ENCODE results near the gene VAV2. TPM values are rescaled to one million over a fixed set of nuclear protein-coding genes. Genes with fewer than 3 reads are reported as not detected.

Gene VAV2
- total RNA-seq, 1 donor from 2014 or later = 61.9 TPM

DNA sequence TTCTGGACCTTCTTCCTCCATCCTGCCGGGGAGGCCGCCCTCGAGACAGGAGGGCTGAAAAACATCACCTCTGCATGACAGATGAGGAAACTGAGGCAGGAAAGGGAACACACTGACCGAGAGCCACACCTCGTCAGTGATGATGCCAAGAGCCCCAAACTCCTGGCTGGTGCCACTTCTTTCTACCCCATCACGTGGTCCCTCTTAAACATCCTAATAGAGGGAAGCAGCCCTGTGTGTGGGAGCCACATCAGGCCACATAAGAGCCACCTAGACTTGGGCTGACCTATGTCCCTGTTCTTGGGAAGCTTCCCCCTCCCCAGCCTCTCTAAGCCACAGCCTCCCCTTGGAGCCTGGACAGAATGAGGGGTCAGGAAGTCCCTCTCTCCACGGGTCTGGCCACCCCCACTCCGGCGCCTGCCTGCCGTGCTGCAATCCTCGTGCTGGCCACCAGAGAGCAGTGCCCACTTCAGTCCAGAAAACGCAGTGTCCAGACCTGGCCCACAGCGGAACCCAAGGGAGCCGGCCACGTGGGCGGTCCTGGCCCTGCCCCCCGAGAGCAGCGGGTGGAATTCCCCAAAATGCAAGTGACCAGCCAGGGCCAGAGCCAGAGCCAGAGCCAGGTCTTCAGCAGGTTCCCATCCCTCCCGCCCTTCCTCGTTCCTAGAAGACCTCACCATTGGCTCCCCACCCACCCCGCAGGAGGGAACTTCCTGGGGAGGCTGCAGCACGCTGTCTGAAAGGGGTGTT is 199.2 kb downstream of the VAV2 start:
- H3K27ac Mint-ChIP-seq = no peak overlapping the region
- H3K4me1 Mint-ChIP-seq = peaks cover 5% of the 10 kb centered on the region
- H3K36me3 Mint-ChIP-seq = peaks cover 9% of the 10 kb centered on the region
- TF ChIP-seq CTCF (IDR thresholded peaks at IDR 0.05; ENCODE audit: unreplicated experiment) = peak; percentile 91
- H3K9me3 Mint-ChIP-seq = no peaks in the 10 kb centered on the region
- DNase-seq (ENCODE audit: low spot score in 2 of 2, unreplicated experiment in 2 of 2) = peak; percentile 48 to 82
- no peak overlapping the region for H3K4me3 Mint-ChIP-seq
- no peaks in the 10 kb centered on the region for H3K27me3 Mint-ChIP-seq (ENCODE audit: low read depth)

GRCh38 chr9:133791735-133792649 is 200.1 kb downstream of the VAV2 start:
- Mint-ChIP-seq H3K9me3 (no peaks in the 10 kb centered on the region), H3K4me3 (no peak overlapping the region), H3K27ac (no peak overlapping the region), H3K36me3 (peaks cover 9% of the 10 kb centered on the region), H3K4me1 (peaks cover 5% of the 10 kb centered on the region), H3K27me3 (ENCODE audit: low read depth) (no peaks in the 10 kb centered on the region)
- DNase-seq (ENCODE audit: low spot score in 2 of 2, unreplicated experiment in 2 of 2) = no peak
- no peak for TF ChIP-seq CTCF (IDR thresholded peaks at IDR 0.05; ENCODE audit: unreplicated experiment)

- H3K4me1 Mint-ChIP-seq = peaks cover 5% of the 10 kb centered on the region
- no peaks in the 10 kb centered on the region for H3K27me3 Mint-ChIP-seq (ENCODE audit: low read depth)
- no peaks in the 10 kb centered on the region for H3K9me3 Mint-ChIP-seq
- DNase-seq (ENCODE audit: low spot score in 2 of 2, unreplicated experiment in 2 of 2) = no peak
- TF ChIP-seq CTCF (IDR thresholded peaks at IDR 0.05; ENCODE audit: unreplicated experiment) = no peak
- H3K27ac Mint-ChIP-seq = no peak overlapping the region
- H3K36me3 Mint-ChIP-seq = peaks cover 13% of the 10 kb centered on the region
- no peak overlapping the region for H3K4me3 Mint-ChIP-seq
Measured at GRCh38 chr9:133791069-133791468, 201.1 kb downstream of the VAV2 start.

DNA sequence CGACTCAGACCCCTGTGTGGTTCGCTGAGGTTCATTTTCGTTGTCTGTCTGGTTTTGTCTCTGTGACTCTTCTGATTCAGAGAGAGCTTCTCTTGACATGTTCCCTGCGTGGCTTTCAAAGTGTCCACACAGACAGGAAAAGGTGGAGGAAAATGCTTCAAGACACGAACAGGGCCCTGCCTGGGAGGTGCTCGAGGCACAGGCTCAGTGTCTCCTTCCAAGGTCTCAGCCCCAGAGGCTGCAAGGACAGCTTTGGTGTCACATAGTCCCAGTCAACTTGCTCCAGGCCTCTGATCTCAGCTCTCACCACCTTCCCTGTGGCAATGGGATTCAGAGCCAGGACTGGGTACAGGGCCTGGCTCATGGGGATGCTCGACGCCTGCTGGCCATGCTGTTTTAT is 202.3 kb downstream of the VAV2 start:
- Mint-ChIP-seq H3K36me3 (peaks cover 15% of the 10 kb centered on the region), H3K4me3 (no peak overlapping the region), H3K27me3 (ENCODE audit: low read depth) (no peaks in the 10 kb centered on the region), H3K9me3 (no peaks in the 10 kb centered on the region), H3K4me1 (peaks cover 5% of the 10 kb centered on the region), H3K27ac (no peak overlapping the region)
- TF ChIP-seq CTCF (IDR thresholded peaks at IDR 0.05; ENCODE audit: unreplicated experiment) = no peak
- DNase-seq (ENCODE audit: low spot score in 2 of 2, unreplicated experiment in 2 of 2) = no peak

GRCh38 chr9:133788819-133789717 is 203.1 kb downstream of the VAV2 start:
- Mint-ChIP-seq H3K9me3 (no peaks in the 10 kb centered on the region), H3K27ac (no peak overlapping the region), H3K27me3 (ENCODE audit: low read depth) (no peaks in the 10 kb centered on the region), H3K4me3 (no peak overlapping the region), H3K36me3 (peaks cover 18% of the 10 kb centered on the region), H3K4me1 (peaks cover 5% of the 10 kb centered on the region)
- no peak for TF ChIP-seq CTCF (IDR thresholded peaks at IDR 0.05; ENCODE audit: unreplicated experiment)
- DNase-seq (ENCODE audit: low spot score in 2 of 2, unreplicated experiment in 2 of 2) = no peak

Data from mesothelial cell of epicardium (in vitro differentiated cells).